22Rv1 (cell line): ENCODE measurements around the gene NINJ2.

Source experiments
- H3K27ac ChIP-seq: fragments of 450-650 bp; 2 replicates; pipeline ENCODE4 v1.5.1; 2017
- CTCF ChIP-seq: fragments of 450-650 bp; IDR thresholded peaks from 2 replicates; pipeline ENCODE4 v1.5.1; 2017; ENCODE audit warnings: mild to moderate bottlenecking
- ZFX ChIP-seq: fragments of 450-650 bp; IDR thresholded peaks from 2 replicates; pipeline ENCODE4 v1.6.1; 2017; ENCODE audit warnings: antibody characterized with exemption, borderline replicate concordance

NINJ2 gene

DNA sequence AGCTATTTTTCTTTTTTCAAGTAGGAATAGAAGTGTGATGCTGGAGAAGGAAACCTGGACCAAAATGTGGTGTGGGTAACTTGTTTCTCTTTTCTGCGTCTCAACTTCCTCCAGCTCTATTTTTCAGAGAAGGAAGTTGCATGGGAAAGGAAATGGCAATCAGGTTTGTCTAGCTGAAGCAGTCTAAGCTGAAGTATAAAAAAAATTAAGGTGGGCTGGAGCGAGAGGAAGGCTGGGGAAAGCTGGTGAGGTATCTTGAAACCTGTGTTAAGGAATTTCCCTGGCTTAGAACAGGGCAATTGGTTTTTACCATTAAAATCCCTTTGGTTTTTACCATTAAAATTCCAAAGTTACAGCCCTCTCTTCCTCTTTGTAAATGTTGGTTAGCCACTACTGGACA lies 34.2 kb upstream of the NINJ2 start:
- TF ChIP-seq ZFX (no peak), CTCF (no peak)
- no peak overlapping the region for H3K27ac ChIP-seq

GRCh38 chr12:694734-695503 lies 31.7 kb upstream of the NINJ2 start:
- TF ChIP-seq ZFX (no peak), CTCF (no peak)

GRCh38 chr12:693934-694533 lies 30.8 kb upstream of the NINJ2 start:
- H3K27ac ChIP-seq: no peak overlapping the region
- no peak for TF ChIP-seq ZFX
- no peak for TF ChIP-seq CTCF

More at GRCh38 chr12:694734-695503, 31.7 kb upstream of the NINJ2 start:
- H3K27ac ChIP-seq: no peak overlapping the region

- TF ChIP-seq CTCF: no peak
- TF ChIP-seq ZFX: no peak
- no peak overlapping the region for H3K27ac ChIP-seq
These were observed 29.0 kb upstream of the NINJ2 start for GRCh38 chr12:692274-692673.

- TF ChIP-seq ZFX (no peak), CTCF (no peak)
- H3K27ac ChIP-seq: no peak overlapping the region
These were observed 27.2 kb upstream of the NINJ2 start for GRCh38 chr12:690466-690865.

DNA sequence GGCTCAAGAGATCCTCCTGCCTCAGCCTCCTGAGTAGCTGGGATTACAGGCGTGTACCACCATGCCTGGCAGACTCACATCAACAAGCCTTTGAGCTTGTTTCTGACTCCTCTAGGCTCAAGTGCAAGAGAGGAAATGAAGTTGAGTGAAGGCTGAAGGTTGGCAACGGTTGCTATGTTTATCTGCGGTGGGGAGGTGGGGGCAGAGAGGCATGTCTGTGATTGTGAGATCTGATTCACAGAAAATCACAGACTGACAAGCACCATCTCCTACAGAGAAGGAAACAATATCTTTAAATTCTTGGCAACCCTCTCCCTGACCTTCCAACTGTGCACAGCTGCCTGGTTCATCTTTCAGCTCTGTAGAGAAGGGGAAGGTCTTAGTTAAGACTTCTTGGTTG lies 22.1 kb upstream of the NINJ2 start:
- no peak overlapping the region for H3K27ac ChIP-seq
- TF ChIP-seq CTCF (no peak), ZFX (no peak)

GRCh38 chr12:684416-684815 lies 21.2 kb upstream of the NINJ2 start:
- H3K27ac ChIP-seq: no peak overlapping the region
- TF ChIP-seq CTCF (no peak), ZFX (no peak)
